ENCODE measurements around the gene TNFRSF21.
"Not testable (repeated sequence)": the region's sequence is repeated elsewhere in the genome, so short reads cannot be mapped to it uniquely, and the experiment has no call there.

TNFRSF21 gene

DNA sequence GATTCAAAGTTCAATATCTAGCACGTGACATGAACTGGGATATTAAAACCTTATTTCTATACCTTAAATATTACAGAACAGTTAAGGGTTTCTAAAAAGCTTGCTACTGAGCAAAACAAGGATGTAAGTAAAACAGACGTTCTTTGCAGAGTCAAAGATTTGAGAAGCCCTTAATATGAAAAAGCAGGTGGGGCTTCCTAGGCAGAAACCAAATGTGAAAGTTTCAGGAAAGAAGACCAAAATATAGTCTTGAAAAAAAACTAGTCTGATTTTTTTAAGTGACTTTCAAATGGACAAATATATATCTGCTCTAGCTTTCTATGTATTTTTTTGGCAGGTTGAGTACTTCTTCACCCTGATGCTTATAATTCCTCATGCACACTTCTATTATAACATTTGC lies 63.2 kb downstream of the TNFRSF21 start:
- DNase-seq = no peak

DNA sequence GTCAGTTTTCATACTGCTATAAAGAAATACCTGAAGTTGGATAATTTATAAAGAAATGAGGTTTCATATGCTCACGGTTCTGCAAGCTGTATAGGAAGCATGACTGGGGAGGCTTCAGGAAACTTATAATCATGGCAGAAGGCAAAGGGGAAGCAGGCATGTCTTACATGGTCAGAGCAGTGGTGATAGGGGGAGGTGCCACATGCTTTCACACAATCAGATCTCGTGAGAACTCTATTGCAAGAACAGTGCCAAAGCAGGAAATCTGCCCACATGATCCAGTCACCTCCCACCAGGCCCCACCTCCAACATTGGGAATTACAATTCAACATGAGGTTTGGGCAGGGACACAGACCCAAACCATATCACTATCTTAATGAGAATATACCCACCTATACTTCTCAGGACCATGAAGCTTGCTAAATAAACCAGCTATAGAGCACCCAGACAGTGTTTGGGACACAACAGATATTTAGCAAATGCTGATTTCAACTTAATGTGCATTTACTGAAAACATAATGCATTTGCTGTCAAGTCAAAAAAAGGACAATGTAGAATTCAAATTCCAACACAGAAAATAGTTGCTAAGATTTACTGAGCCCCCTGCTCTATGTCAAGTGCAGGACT lies 63.8 kb downstream of the TNFRSF21 start:
- DNase-seq = no peak

DNA sequence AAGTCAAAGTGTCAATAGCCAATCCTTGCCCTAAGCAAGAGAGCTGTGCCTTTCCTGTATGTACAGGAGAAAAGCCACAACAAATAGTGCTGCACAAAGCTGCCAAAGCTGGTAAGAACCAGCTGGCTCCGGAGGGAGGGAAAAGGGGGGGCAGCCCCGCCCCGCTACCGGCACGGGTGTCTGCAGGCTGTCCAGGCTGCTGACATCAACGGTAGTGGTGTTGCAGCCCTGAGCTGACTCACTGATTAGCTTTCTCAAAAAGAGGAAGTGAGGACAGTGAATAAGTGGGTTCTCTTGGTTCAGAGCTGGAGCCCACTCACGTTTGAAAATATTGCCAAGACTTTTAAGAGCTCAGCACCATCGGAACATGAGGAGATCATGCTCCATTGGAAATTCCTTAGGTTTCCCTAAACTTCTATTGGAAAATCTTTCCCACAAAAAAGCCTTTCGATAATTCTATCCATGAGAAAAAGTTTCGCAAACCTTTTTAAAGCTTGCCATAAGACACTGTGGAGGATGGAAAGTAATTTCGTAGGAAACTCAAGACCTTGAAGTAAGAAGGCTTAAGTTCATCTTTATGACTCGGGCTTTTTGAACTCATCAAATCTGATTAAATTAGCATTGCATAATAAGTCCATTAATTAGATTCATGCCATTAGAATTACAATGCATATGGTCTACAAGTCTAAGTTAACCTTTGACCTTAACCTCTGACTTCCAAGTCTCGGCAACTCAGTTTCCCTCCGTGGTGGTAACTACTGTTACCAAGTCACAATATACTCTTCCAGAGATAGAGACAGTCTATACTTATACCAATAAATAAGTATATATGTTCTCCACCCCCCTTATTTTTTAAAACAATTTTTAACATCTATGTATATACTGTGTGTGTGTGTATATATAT lies 67.0 kb downstream of the TNFRSF21 start:
- DNase-seq = peak; percentile 62

GRCh38 chr6:47241742-47242482 lies 67.8 kb downstream of the TNFRSF21 start:
- DNase-seq = no peak

DNA sequence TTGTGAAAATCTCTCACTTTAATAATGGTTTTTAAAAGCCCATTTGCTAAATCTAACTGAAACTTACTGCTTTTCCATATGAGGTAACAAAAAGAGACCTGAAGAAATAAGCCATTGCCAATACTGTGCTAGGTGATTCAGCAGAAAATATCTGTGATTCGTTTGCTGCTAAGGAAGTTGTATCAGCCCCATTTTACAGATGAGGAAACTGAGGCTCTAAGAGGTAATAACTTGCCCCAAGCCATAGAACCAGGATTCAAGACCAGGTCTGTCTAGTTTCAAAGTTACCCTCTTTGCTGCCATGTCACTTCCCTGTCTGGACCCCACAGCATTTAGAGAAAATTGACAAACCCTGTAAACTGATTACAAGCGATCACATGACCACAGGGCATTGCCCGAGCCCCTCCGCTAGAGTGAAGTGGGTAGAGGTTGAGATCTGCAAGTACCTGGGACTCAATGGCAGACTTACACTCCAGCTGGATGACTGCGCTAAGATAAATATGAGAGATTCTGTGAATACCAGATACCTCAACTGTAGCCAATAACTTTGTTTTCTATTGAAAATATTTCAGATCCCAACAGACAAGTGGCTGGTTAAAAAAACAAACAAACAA lies 69.3 kb downstream of the TNFRSF21 start:
- no peak for DNase-seq

- DNase-seq = no peak
These were observed 70.2 kb downstream of the TNFRSF21 start for GRCh38 chr6:47239546-47239945.

DNA sequence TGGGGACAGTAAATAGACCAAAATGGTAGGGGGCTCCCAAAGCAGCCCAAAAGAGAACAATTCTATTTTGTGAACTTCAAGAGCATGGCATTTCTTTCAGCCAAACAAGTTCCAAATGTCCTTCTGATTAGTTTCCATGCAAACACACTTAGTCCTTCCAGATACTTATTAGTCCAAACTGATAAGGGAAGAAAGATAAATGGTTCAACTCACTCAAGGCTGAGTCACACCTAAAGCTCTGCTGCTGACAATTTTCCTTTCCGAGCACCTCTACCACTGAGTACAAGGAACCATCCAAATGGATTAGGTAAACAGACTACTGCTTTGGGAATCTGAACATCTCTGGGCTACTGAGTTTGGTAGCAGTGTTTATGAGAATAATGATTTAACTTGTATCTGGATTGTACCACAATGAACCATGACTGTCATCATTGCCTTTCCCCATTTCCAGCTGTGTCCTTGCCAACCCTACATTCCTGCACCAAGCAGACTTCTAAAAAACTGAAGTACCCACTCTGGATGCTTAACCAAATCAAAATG lies 71.2 kb downstream of the TNFRSF21 start:
- DNase-seq = no peak

GRCh38 chr6:47237196-47237595 lies 72.5 kb downstream of the TNFRSF21 start:
- DNase-seq = no peak

DNA sequence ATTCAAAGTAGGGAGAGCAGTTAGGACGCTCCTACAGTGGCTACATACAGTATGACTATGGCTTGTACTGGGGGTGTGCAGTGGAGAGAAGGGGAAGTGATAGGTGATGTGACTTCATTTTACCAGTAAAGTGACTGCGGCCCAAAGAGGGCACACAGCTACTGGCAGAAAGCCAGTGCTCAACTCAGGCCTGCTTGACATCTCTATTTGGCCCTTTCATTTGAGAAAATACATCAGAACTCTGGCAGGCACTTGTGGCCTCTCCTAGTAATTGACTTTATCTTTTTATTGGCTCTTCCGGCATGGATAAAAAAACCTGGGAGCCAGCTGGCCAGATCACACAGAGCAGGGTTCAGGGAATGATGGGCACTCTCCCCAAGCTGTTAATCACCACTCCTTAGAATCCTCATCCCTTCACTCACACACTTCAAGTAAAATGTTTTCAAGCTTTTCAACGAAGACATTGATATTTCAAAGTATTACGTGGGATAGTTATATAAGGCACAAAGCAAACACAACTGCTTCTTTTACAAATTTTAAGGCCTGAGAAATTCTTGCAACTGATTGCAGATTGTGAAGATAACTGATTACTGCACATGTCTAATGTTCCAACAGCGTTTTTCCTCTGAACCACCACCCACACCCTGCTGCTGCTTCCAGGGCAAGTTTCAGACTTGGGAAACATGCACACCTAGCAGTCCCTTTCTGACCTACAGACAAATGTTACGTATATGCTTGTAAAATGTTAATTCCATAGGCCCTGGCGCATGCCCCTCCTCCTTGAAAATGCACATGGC lies 73.5 kb downstream of the TNFRSF21 start:
- no peak for DNase-seq

DNA sequence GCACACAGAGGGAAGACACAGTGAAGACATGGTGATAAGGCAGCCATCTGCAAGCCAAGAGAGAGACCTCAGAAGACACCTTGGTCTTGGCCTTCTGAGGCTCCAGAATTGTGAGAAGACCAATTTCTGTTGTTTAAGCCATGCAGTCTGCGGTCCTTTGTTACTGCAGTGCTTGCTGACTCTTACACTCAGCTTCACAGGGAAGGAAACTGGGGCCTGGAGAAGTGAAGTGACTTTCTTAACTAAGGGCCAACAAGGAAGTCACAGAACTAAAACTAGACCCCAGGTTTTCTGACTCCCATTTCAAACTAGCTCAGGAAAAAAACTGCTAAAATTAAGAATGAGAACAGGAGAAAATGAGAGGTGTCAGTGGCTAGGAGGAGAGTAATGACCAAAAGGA lies 74.3 kb downstream of the TNFRSF21 start:
- no peak for DNase-seq

DNA sequence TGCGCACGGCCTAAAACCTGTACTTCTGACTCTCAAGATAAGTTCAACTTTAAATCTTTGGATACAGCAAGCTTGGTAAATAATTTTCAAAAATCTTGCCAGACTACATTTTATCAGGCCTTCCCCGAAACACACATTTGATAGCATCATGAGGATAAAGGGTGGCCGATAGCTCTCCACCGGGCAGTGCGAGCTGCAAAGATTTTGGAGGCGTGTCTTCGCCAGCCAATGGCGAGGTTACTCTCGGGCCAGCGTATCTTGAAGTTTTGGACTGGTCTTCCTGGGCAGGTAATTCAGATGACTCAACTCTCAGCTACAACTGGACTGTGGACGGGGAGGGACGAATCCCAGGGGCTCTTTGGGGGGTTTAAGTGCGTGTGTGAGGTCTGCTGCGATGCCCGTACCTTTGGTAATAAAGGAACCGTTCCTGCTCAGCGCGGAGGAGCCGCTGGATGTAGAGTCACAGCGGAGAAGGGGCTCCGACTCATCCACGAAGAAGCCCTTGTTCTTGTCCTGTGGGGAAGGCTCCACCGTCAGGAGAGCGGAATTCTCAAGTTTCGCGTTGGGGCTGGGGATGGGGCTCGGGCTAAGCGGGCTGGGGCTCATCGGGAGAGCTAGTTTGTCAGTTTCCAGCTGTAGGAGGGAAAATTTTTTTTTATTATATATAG lies 75.3 kb downstream of the TNFRSF21 start:
- no peak for DNase-seq

DNA sequence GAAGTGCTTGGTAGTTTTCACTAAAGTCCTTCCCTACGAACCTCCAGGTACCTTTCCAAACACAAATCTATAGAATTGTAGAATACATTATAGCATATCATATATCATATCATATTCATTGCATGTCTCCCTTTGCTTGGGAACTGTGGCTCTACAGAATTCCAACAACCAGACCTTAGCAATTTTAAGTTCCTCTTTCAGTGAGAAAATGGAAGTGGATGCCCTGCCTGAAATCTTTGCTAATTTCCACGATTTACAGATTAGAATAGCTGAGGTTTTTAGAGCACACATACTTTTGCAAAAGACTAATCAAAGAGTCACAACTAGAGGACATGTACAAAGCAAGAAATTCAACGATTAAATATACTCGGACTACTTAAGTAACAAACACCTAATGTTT lies 78.6 kb downstream of the TNFRSF21 start:
- DNase-seq = no peak

GRCh38 chr6:47230579-47230978 lies 79.1 kb downstream of the TNFRSF21 start:
- DNase-seq = no peak

DNA sequence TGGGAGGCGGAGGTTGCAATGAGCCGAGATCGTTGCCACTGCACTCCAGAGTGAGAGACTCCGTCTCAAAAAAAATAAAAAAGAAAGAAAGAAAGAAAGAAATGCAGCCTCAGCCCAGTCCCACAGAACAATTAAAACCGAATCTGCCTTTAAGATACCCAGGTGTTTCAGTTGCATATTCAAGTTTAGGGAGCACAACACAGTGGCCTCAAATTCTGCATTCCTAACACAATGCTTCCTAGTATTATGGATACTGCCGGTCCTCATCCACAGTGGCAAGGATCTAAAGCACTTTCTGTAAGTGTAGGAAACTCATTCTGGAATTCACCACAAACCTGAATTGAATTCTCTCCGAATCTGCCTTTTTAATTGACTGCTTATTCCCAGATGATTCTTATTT lies 80.5 kb downstream of the TNFRSF21 start:
- DNase-seq = no peak

DNA sequence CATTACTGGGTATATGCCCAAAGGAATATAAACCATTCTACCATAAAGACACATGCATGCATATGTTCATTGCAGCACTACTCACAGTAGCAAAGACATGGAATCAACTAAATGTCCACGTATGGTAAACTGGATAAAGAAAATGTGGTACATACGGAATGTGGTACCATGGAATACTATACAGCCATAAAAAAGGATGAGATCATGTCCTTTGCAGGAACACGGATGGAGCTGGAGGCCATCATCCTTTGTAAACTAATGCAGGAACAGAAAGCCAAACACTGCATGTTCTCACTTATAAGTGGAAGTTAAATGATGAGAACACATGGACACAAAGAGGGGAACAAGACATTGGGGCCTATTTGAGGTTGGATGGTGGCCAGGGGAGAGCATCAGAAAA lies 81.6 kb downstream of the TNFRSF21 start:
- DNase-seq = not testable (repeated sequence)

DNA sequence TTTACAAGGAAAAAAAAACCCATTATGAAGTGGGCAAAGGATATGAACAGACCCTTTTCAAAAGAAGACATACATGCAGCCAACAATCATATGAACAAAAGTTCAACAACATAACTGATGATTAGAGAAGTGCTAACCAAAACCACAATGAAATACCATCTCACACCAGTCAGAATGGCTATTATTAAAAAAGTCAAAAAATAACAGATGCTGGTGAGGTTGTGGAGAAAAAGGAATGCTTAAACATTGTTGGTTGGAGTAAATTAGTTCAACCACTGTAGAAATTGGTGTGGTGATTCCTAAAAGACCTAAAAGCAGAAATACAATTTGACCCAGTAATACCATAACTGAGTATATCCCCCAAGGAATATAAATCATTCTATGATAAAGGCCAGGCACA lies 86.5 kb downstream of the TNFRSF21 start:
- DNase-seq = not testable (repeated sequence)

DNA sequence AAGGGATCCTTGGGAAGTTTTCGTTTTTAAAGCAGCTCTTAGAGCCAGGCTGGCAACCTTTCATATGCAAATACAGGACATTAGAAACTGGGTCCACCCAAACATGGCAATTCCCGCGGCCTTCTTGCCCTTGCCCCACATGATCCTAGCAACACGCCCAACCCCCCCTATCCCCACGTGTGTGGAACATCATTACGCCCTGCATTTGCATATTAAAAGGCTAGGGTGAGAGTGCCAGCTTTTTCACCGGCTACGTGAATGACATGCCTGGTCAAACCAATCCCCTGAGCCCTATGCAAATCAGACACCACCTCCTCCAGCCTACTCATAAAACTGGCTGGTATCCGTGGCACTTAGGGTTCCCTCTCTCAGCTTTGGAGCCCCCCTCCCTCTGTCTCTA lies 88.1 kb downstream of the TNFRSF21 start:
- DNase-seq = no peak

DNA sequence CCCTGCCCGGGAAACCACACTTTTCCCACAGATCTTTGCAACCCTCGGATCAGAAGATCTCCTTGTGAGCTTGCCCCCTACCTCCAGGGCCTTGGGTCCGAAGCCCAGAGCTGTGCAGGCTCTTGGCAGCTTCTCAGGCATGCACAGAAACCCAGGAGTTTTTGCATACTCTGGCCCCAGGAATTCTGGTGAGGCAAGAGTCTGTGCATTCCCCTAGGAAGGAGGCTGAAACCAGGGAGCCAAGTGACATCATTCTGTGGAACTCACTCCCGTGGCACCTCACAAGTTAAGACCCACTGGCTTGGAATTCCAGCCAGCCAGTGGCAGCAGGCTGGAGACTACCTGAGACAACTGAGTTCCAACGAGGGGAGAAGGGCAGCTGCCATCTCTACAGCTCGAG lies 100.1 kb downstream of the TNFRSF21 start:
- no peak for DNase-seq

DNA sequence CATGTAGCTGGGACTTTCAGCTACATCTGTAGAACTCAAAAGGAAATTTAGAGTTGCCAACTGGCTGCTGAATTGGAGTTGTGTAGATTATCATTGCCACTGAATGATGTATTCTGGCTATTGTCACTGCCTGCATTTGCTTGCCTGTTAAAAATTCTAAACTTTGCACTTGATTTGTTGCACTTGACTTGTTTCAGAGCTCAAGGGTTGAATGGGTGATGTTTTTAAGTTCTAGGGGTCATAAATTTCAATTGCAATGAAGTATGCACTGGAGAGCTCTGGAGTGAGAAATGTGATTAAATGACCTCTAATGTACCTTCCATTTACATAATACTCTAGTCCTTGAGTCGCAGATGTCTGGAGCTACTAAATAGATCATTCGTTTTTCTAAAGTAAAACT lies 102.4 kb downstream of the TNFRSF21 start:
- no peak for DNase-seq

DNA sequence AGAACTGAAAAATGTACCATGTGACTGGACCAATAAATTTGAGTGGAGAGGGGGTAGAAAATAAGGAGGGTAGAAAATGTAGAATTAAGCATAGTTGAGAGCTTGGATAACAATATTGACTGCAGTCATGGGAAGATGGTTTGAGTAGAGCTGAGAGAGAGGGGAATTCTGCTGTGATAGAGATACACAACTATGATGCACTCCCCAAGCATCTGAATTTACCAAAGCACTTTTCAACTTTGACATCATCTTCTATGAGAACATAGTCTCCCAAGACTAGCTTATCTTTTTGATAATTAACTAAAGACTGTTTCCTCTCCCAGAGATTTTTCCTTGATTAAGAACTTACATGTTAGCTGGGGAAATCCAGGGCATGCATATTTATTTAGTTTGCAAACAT lies 103.1 kb downstream of the TNFRSF21 start:
- DNase-seq = no peak

- no peak for DNase-seq
These were observed 105.6 kb downstream of the TNFRSF21 start for GRCh38 chr6:47203938-47204611.
